ENCODE results near the gene NUBP2. TPM values are rescaled to one million over a fixed set of nuclear protein-coding genes. Genes with fewer than 3 reads are reported as not detected.

The NUBP2 gene
- total and polyA plus RNA-seq, 12 donors: 24.1 to 74.1 (median 29.4) TPM

- 79 to 88% methylated on average over 19 of the region's 19 CpGs for WGBS, 2 donors
- Histone ChIP-seq H3K4me1 (peaks cover 3 to 33% (median 29%) of the 10 kb centered on the region in 9 donors), H3K27me3 (no peaks in the 10 kb centered on the region), H3K27ac (no peak overlapping the region), H3K4me3 (no peak overlapping the region), H3K9me3 (no peaks in the 10 kb centered on the region), H3K36me3 (peaks cover 0 to 32% (median 0%) of the 10 kb centered on the region in 9 donors)
- intact Hi-C loops (cut with DNase I): no loop called here
- DNase-seq (no peak), ATAC-seq (no peak)
- TF ChIP-seq CTCF (IDR thresholded peaks at IDR 0.05): no peak
Measured at GRCh38 chr16:1831186-1832075, 48.7 kb downstream of the NUBP2 start.

- peaks cover 0 to 34% (median 0%) of the 10 kb centered on the region in 9 donors for H3K36me3 ChIP-seq
- peak in 1 of 8 donors; percentile 29 for ATAC-seq
- 71 to 73% methylated on average over 9 of the region's 9 CpGs for WGBS, 2 donors
- no peak for TF ChIP-seq CTCF (IDR thresholded peaks at IDR 0.05)
- no peaks in the 10 kb centered on the region for H3K9me3 ChIP-seq
- no peak overlapping the region for H3K27ac ChIP-seq
- no peaks in the 10 kb centered on the region for H3K27me3 ChIP-seq
- H3K4me1 ChIP-seq: peaks cover 3 to 26% (median 24%) of the 10 kb centered on the region in 9 donors
- intact Hi-C loops (cut with DNase I): no loop called here
- no peak for DNase-seq
- H3K4me3 ChIP-seq: no peak overlapping the region
Measured at GRCh38 chr16:1832838-1833454, 50.2 kb downstream of the NUBP2 start.

- Histone ChIP-seq H3K36me3 (peaks cover 0 to 38% (median 0%) of the 10 kb centered on the region in 9 donors), H3K4me1 (peaks cover 0 to 14% (median 12%) of the 10 kb centered on the region in 9 donors), H3K27ac (no peak overlapping the region), H3K4me3 (no peak overlapping the region), H3K9me3 (no peaks in the 10 kb centered on the region), H3K27me3 (no peaks in the 10 kb centered on the region)
- DNase-seq (no peak), ATAC-seq (no peak)
- intact Hi-C loops (cut with DNase I): no loop called here
- no peak for TF ChIP-seq CTCF (IDR thresholded peaks at IDR 0.05)
- WGBS, 2 donors: 88 to 92% methylated on average over 5 of the region's 5 CpGs
Measured at GRCh38 chr16:1834096-1834495, 51.3 kb downstream of the NUBP2 start.

Small RNA genes within 50 kb of the gene (microRNA-seq; reads per million reads assigned to microRNA genes)
- 0.60 to 2.6 reads per million in 2 donors for gene MIR3177

Other genes starting within 250 kb of the NUBP2 start
- gene TMEM204, start 249.3 kb upstream of the NUBP2 start, total RNA-seq: 10 to 100 TPM; 10.7 to 24.4 (median 18.1) TPM
- 10 to 100 TPM; 37.5 to 49.9 TPM for gene TMEM204, start 249.3 kb upstream of the NUBP2 start, polyA plus RNA-seq
- 10 to 100 TPM in 2 of 10 donors, 1 to 10 TPM in 8; 4.7 to 11.9 (median 8.0) TPM for gene IFT140, start 170.9 kb upstream of the NUBP2 start, total RNA-seq
- 1 to 10 TPM; 6.8 to 9.2 TPM for gene IFT140, start 170.9 kb upstream of the NUBP2 start, polyA plus RNA-seq
- gene CRAMP1, start 170.6 kb upstream of the NUBP2 start, total RNA-seq: 10 to 100 TPM in 8 of 10 donors, 1 to 10 TPM in 2; 9.5 to 13.8 (median 10.7) TPM
- 10 to 100 TPM in 1 of 2 donors, 1 to 10 TPM in 1; 3.2 to 10.0 TPM for gene CRAMP1, start 170.6 kb upstream of the NUBP2 start, polyA plus RNA-seq
- gene JPT2, start 104.7 kb upstream of the NUBP2 start, total RNA-seq: 10 to 100 TPM; 20.2 to 57.5 (median 32.2) TPM
- 10 to 100 TPM; 10.0 to 38.1 TPM for gene JPT2, start 104.7 kb upstream of the NUBP2 start, polyA plus RNA-seq
- gene MAPK8IP3, start 76.8 kb upstream of the NUBP2 start, total RNA-seq: 10 to 100 TPM; 61.3 to 96.0 (median 71.7) TPM
- 100 to 1,000 TPM in 1 of 2 donors, 10 to 100 TPM in 1; 31.2 to 126 TPM for gene MAPK8IP3, start 76.8 kb upstream of the NUBP2 start, polyA plus RNA-seq
- gene NME3, start 11.4 kb upstream of the NUBP2 start, total RNA-seq: 10 to 100 TPM; 21.8 to 41.1 (median 30.3) TPM
- 100 to 1,000 TPM in 1 of 2 donors, 10 to 100 TPM in 1; 47.7 to 176 TPM for gene NME3, start 11.4 kb upstream of the NUBP2 start, polyA plus RNA-seq
- gene EME2, start 10.2 kb upstream of the NUBP2 start, total RNA-seq: 10 to 100 TPM in 1 of 10 donors, 1 to 10 TPM in 9; 4.9 to 13.8 (median 7.3) TPM
- gene EME2, start 10.2 kb upstream of the NUBP2 start, polyA plus RNA-seq: 10 to 100 TPM in 1 of 2 donors, 1 to 10 TPM in 1; 3.0 to 17.9 TPM
- 10 to 100 TPM; 57.8 to 94.9 (median 76.2) TPM for gene MRPS34, start 9.8 kb upstream of the NUBP2 start, total RNA-seq
- gene MRPS34, start 9.8 kb upstream of the NUBP2 start, polyA plus RNA-seq: 100 to 1,000 TPM in 1 of 2 donors, 10 to 100 TPM in 1; 84.7 to 141 TPM
- gene SPSB3, start 389 bp upstream of the NUBP2 start, total RNA-seq: 10 to 100 TPM; 25.1 to 52.4 (median 27.1) TPM
- gene SPSB3, start 389 bp upstream of the NUBP2 start, polyA plus RNA-seq: 10 to 100 TPM; 52.0 to 97.7 TPM
- under 1 TPM in 4 of 10 donors, not detected in 6; 0.11 to 0.37 (median 0.13) TPM for gene IGFALS, start 10.7 kb downstream of the NUBP2 start, total RNA-seq
- under 1 TPM; 0.04 to 0.59 TPM for gene IGFALS, start 10.7 kb downstream of the NUBP2 start, polyA plus RNA-seq
- gene HAGH, start 43.9 kb downstream of the NUBP2 start, total RNA-seq: 100 to 1,000 TPM; 115 to 179 (median 161) TPM
- 100 to 1,000 TPM; 146 to 172 TPM for gene HAGH, start 43.9 kb downstream of the NUBP2 start, polyA plus RNA-seq
- gene FAHD1, start 44.2 kb downstream of the NUBP2 start, total RNA-seq: 10 to 100 TPM; 16.2 to 47.6 (median 28.6) TPM
- 10 to 100 TPM; 31.8 to 32.3 TPM for gene FAHD1, start 44.2 kb downstream of the NUBP2 start, polyA plus RNA-seq
- gene MEIOB, start 89.2 kb downstream of the NUBP2 start, total RNA-seq: not detected
- not detected for gene MEIOB, start 89.2 kb downstream of the NUBP2 start, polyA plus RNA-seq
- gene HS3ST6, start 135.5 kb downstream of the NUBP2 start, total RNA-seq: not detected
- gene HS3ST6, start 135.5 kb downstream of the NUBP2 start, polyA plus RNA-seq: under 1 TPM in 1 of 2 donors, not detected in 1; 0.03 TPM
- gene MSRB1, start 160.2 kb downstream of the NUBP2 start, total RNA-seq: 10 to 100 TPM; 24.6 to 53.7 (median 34.3) TPM
- 10 to 100 TPM; 41.4 to 82.2 TPM for gene MSRB1, start 160.2 kb downstream of the NUBP2 start, polyA plus RNA-seq
- gene RPL3L, start 171.7 kb downstream of the NUBP2 start, total RNA-seq: 100 to 1,000 TPM; 173 to 282 (median 254) TPM
- 100 to 1,000 TPM; 124 to 164 TPM for gene RPL3L, start 171.7 kb downstream of the NUBP2 start, polyA plus RNA-seq
- 100 to 1,000 TPM; 375 to 755 (median 559) TPM for gene NDUFB10, start 176.6 kb downstream of the NUBP2 start, total RNA-seq
- gene NDUFB10, start 176.6 kb downstream of the NUBP2 start, polyA plus RNA-seq: 1,000 to 10,000 TPM in 1 of 2 donors, 100 to 1,000 TPM in 1; 824 to 1,046 TPM
- gene RPS2, start 181.9 kb downstream of the NUBP2 start, total RNA-seq: 1,000 to 10,000 TPM in 3 of 10 donors, 100 to 1,000 TPM in 7; 691 to 1,555 (median 813) TPM
- gene RPS2, start 181.9 kb downstream of the NUBP2 start, polyA plus RNA-seq: 1,000 to 10,000 TPM; 1,955 to 3,593 TPM
- gene RNF151, start 183.9 kb downstream of the NUBP2 start, total RNA-seq: not detected
- gene RNF151, start 183.9 kb downstream of the NUBP2 start, polyA plus RNA-seq: not detected
- gene TBL3, start 189.1 kb downstream of the NUBP2 start, total RNA-seq: 10 to 100 TPM; 18.5 to 26.7 (median 21.9) TPM
- gene TBL3, start 189.1 kb downstream of the NUBP2 start, polyA plus RNA-seq: 10 to 100 TPM; 57.4 to 71.1 TPM
- not detected for gene NOXO1, start 198.5 kb downstream of the NUBP2 start, total RNA-seq
- gene NOXO1, start 198.5 kb downstream of the NUBP2 start, polyA plus RNA-seq: under 1 TPM; 0.09 to 0.29 TPM
- gene GFER, start 201.2 kb downstream of the NUBP2 start, total RNA-seq: 10 to 100 TPM; 14.7 to 30.2 (median 24.5) TPM
- 10 to 100 TPM; 37.5 to 65.6 TPM for gene GFER, start 201.2 kb downstream of the NUBP2 start, polyA plus RNA-seq
- gene SYNGR3, start 207.0 kb downstream of the NUBP2 start, total RNA-seq: under 1 TPM in 8 of 10 donors, not detected in 2; 0.15 to 0.62 (median 0.28) TPM
- 1 to 10 TPM in 1 of 2 donors, under 1 TPM in 1; 0.51 to 2.5 TPM for gene SYNGR3, start 207.0 kb downstream of the NUBP2 start, polyA plus RNA-seq
- 10 to 100 TPM in 9 of 10 donors, 1 to 10 TPM in 1; 9.5 to 24.7 (median 14.2) TPM for gene ZNF598, start 226.9 kb downstream of the NUBP2 start, total RNA-seq
- 10 to 100 TPM; 12.6 to 25.3 TPM for gene ZNF598, start 226.9 kb downstream of the NUBP2 start, polyA plus RNA-seq
- gene NPW, start 236.8 kb downstream of the NUBP2 start, total RNA-seq: under 1 TPM in 1 of 10 donors, not detected in 9; 0.39 TPM
- under 1 TPM in 1 of 2 donors, not detected in 1; 0.54 TPM for gene NPW, start 236.8 kb downstream of the NUBP2 start, polyA plus RNA-seq
- 100 to 1,000 TPM in 9 of 10 donors, 10 to 100 TPM in 1; 94.3 to 429 (median 146) TPM for gene NHERF2, start 243.9 kb downstream of the NUBP2 start, total RNA-seq
- 100 to 1,000 TPM; 314 to 640 TPM for gene NHERF2, start 243.9 kb downstream of the NUBP2 start, polyA plus RNA-seq